K562 (cell line): ENCODE results near the gene SCN8A. TPM values are rescaled to one million over a fixed set of nuclear protein-coding genes. Genes with fewer than 3 reads are reported as not detected.

Source experiments
- ATAC-seq: fragments of 200-7000 bp; cut with Tn5 transposase; 3 replicates; pipeline ENCODE4 v1.9.1; 2020; ENCODE audit warnings: moderate library complexity
- BruUV-seq: library from RNA; stranded (reverse); fragments of 400-500 nt; replicated peaks from 2 replicates; lab custom pipeline; 2021; lab: Mats Ljungman, UMichigan
- CTCF ChIA-PET: fragments of 300-600 bp; formaldehyde crosslinking; extraction: SDS; loops from one replicate; lab custom pipeline; 2021; ENCODE audit warnings: low intra/inter-chr PET ratio; lab: Yijun Ruan, JAX
- POLR2A ChIA-PET: fragments of 300-600, 350-650 bp; sonication (Branson Sonifier 250); formaldehyde crosslinking; extraction: SDS; loops from one replicate; lab custom pipeline; 2021; ENCODE audit warnings: antibody characterized with exemption, inconsistent platforms; lab: Yijun Ruan, JAX
- DNase-seq, 4 experiments: peaks; one replicate each; pipeline versions ENCODE4 v3.0.0 to v3.0.0-alpha.2; 2011 to 2018; ENCODE audit warnings: low spot score in 3 of 4, mixed read lengths in 3 of 4; ENCODE audit errors: extremely low read depth in 1 of 4
- FAIRE-seq: peaks from 2 replicates; lab custom pipeline; 2011; peaks lifted over from hg19 to GRCh38; lab: Jason Lieb, UNC
- H2AFZ ChIP-seq: 2 replicates; pipeline ENCODE4 v1.6.0; 2011; ENCODE audit warnings: low read depth, low read length, control low read depth, inconsistent platforms
- H3K27ac ChIP-seq: fragments of 200-600 bp; 3 replicates; pipeline ENCODE4 v1.8.0; 2011; ENCODE audit warnings: low read depth, mild to moderate bottlenecking, control low read depth, inconsistent platforms, low read length, moderate library complexity, mixed read lengths; ENCODE audit errors: extremely low read depth
- H3K27me3 ChIP-seq, 2 experiments: fragments of 300-600 bp in 1 of 2; 2 replicates in 1 of 2; 3 replicates in 1 of 2; pipeline versions ENCODE4 v1.6.0 to v1.8.0; 2011; ENCODE audit warnings: inconsistent platforms in 2 of 2, low read length in 2 of 2, mild to moderate bottlenecking in 1 of 2, mixed read lengths in 1 of 2, moderate library complexity in 1 of 2; ENCODE audit not compliant: control insufficient read depth in 2 of 2, insufficient read depth in 2 of 2
- H3K36me3 ChIP-seq: fragments of 300-600 bp; 3 replicates; pipeline ENCODE4 v1.8.0; 2011; ENCODE audit warnings: mild to moderate bottlenecking, low read length, inconsistent platforms; ENCODE audit not compliant: control insufficient read depth, insufficient read depth
- H3K4me1 ChIP-seq, 2 experiments: fragments of 200-600 bp in 1 of 2; replicated peaks in 1 of 2; 2 replicates in 1 of 2; 3 replicates in 1 of 2; pipeline versions ENCODE4 v1.5.1 to v1.8.0; 2011; ENCODE audit warnings: inconsistent platforms in 2 of 2, low read length in 2 of 2, mild to moderate bottlenecking in 1 of 2, mixed read lengths in 1 of 2, moderate library complexity in 1 of 2; ENCODE audit not compliant: control insufficient read depth in 2 of 2, insufficient read depth in 2 of 2
- H3K4me2 ChIP-seq: 2 replicates; pipeline ENCODE4 v1.6.1; 2011; ENCODE audit warnings: low read length, control low read depth, inconsistent platforms, mixed read lengths; ENCODE audit not compliant: insufficient read depth
- H3K4me3 ChIP-seq: fragments of 200-600 bp; sonication (generic), shearing (Covaris generic); 2 replicates; pipeline ENCODE4 v1.5.1; 2016; ENCODE audit warnings: control low read depth, inconsistent platforms
- H3K79me2 ChIP-seq: fragments of 200-600 bp; 3 replicates; pipeline ENCODE4 v1.8.0; 2011; ENCODE audit warnings: low read length, inconsistent platforms; ENCODE audit not compliant: control insufficient read depth, insufficient read depth
- H3K9ac ChIP-seq, 2 experiments: 2 replicates each; pipeline versions ENCODE4 v1.6.0 to v1.6.1; 2011; ENCODE audit warnings: low read depth in 2 of 2, low read length in 2 of 2, control low read depth in 1 of 2, inconsistent platforms in 1 of 2, mild to moderate bottlenecking in 1 of 2, mixed read lengths in 1 of 2; ENCODE audit not compliant: insufficient read depth in 1 of 2
- H3K9me1 ChIP-seq: one replicate; pipeline ENCODE4 v1.6.0; 2011; ENCODE audit warnings: inconsistent platforms, mild to moderate bottlenecking, low read length, moderate library complexity; ENCODE audit not compliant: control insufficient read depth, insufficient read depth
- H3K9me3 ChIP-seq: replicated peaks from 2 replicates; pipeline ENCODE4 v1.5.1; 2011; ENCODE audit warnings: low read depth, low read length, inconsistent platforms; ENCODE audit not compliant: control insufficient read depth, insufficient read depth
- H4K20me1 ChIP-seq: replicated peaks from 2 replicates; pipeline ENCODE4 v1.6.1; 2011; ENCODE audit warnings: low read length, inconsistent platforms, mixed read lengths; ENCODE audit not compliant: control insufficient read depth, insufficient read depth
- ADNP ChIP-seq: fragments of 200-800 bp; sonication (Bioruptor generic); IDR thresholded peaks from 2 replicates; pipeline ENCODE4 v1.6.1; 2016; ENCODE audit warnings: missing genetic modification characterization, missing compliant biosample characterization
- BRCA1 ChIP-seq, 2 experiments: fragments of 450-650 bp in 1 of 2; sonication (generic) in 1 of 2; formaldehyde crosslinking in 1 of 2; IDR thresholded peaks; 2 replicates each; pipeline versions ENCODE4 v1.5.0 to v1.6.1; 2017 to 2020; ENCODE audit warnings: mild to moderate bottlenecking in 1 of 2, missing genetic modification reagents in 1 of 2
- CBX5 ChIP-seq: IDR thresholded peaks from 2 replicates; pipeline ENCODE4 v1.6.1; 2014; ENCODE audit warnings: low read depth, borderline replicate concordance
- CHD4 ChIP-seq: fragments of 200-600 bp; sonication (generic); IDR thresholded peaks from 3 replicates; pipeline ENCODE4 v1.6.1; 2012; ENCODE audit warnings: low read depth, mild to moderate bottlenecking, mixed read lengths, low read length, inconsistent platforms; ENCODE audit not compliant: insufficient read depth, insufficient replicate concordance, poor library complexity, severe bottlenecking
- HDAC8 ChIP-seq: fragments of 450-650 bp; IDR thresholded peaks from 2 replicates; pipeline ENCODE4 v1.6.1; 2016; ENCODE audit warnings: mild to moderate bottlenecking, missing genetic modification characterization, moderate library complexity, missing compliant biosample characterization
- KDM5B ChIP-seq: fragments of 200-600 bp; sonication (generic); IDR thresholded peaks from 2 replicates; pipeline ENCODE4 v1.6.1; 2012; ENCODE audit warnings: low read depth, mild to moderate bottlenecking, moderate library complexity, low read length, control low read depth, inconsistent platforms; ENCODE audit not compliant: insufficient replicate concordance
- MTA2 ChIP-seq: fragments of 450-650 bp; IDR thresholded peaks from 2 replicates; pipeline ENCODE4 v1.6.1; 2016; ENCODE audit warnings: low read depth
- POLR2A ChIP-seq: fragments of 450-650 bp; conservative IDR thresholded peaks from 2 replicates; pipeline ENCODE4 v1.6.1; 2016
- RB1 ChIP-seq: fragments of 450-650 bp; IDR thresholded peaks from 2 replicates; pipeline ENCODE4 v1.6.1; 2017; ENCODE audit warnings: low read depth, mild to moderate bottlenecking
- RCOR1 ChIP-seq, 2 experiments: IDR thresholded peaks; 2 replicates each; pipeline ENCODE4 v1.6.1; 2012; ENCODE audit warnings: low read depth in 2 of 2, low read length in 2 of 2, borderline replicate concordance in 1 of 2, improper control_type of control experiment in 1 of 2
- TAF1 ChIP-seq: IDR thresholded peaks from 2 replicates; pipeline ENCODE4 v1.6.1; 2011; ENCODE audit warnings: mild to moderate bottlenecking, low read length, moderate library complexity; ENCODE audit not compliant: insufficient read depth, control insufficient read depth, severe bottlenecking; ENCODE audit errors: extremely low read depth
- TEAD1 ChIP-seq, 2 experiments: fragments of 450-650 bp in 1 of 2; sonication (generic) in 1 of 2; formaldehyde crosslinking; IDR thresholded peaks; 2 replicates each; pipeline versions ENCODE4 v1.4.0 to v1.8.0; 2020 to 2022; ENCODE audit warnings: mild to moderate bottlenecking in 2 of 2, missing genetic modification reagents in 1 of 2
- TFAM ChIP-seq: fragments of 250-450 bp; sonication (Bioruptor Pico); conservative IDR thresholded peaks from 2 replicates; pipeline ENCODE4 v1.5.0; 2021; ENCODE audit warnings: mild to moderate bottlenecking, moderate library complexity
- ZNF551 ChIP-seq: fragments of 250-450 bp; sonication (Bioruptor Pico); IDR thresholded peaks from 2 replicates; pipeline ENCODE4 v1.5.0; 2021; ENCODE audit warnings: mild to moderate bottlenecking, moderate library complexity
- WGBS: fragments of 100-300 bp; shearing (Covaris generic); methylation state at CpG from one replicate; pipeline ENCODE4 v1.1.6; 2016; ENCODE audit warnings: low coverage, mixed read lengths; ENCODE audit not compliant: insufficient coverage; ENCODE audit errors: missing lambda C conversion rate; 5-methylcytosine and 5-hydroxymethylcytosine counted together
- in situ Hi-C: fragments of 300-500 bp; cut with MboI; formaldehyde crosslinking; loops from 4 replicates; pipeline ENCODE4 v1.15.0; 2018; ENCODE audit warnings: inconsistent platforms, mixed read lengths
- intact Hi-C: fragments of 100-400 bp; cut with micrococcal nuclease; formaldehyde crosslinking; loops from 2 replicates; pipeline ENCODE4 v1.14.2; 2022
- polyA plus RNA-seq, 8 experiments: library from polyadenylated mRNA; depleted of rRNA in 4 of 8; stranded (reverse) in 5 of 8; unstranded in 3 of 8; fragments of >200 nt; fragmentation: Nextera tagmentation in 2 of 8; fragmentation: Illumina TruSeq in 1 of 8; extraction: Ambion mirVana in 2 of 8; extraction: Trizol in 1 of 8; gene quantifications; 2 replicates each; pipeline versions ENCODE4 v1.2.1 to v1.2.3, GENCODE V29; 2011 to 2014; ENCODE audit warnings: inconsistent platforms in 1 of 8, missing spikeins in 1 of 8
- total RNA-seq, 7 experiments: library from RNA; depleted of rRNA in 6 of 7; stranded (reverse); fragments of >200 nt in 6 of 7; fragmentation: Illumina TruSeq in 2 of 7; extraction: Trizol in 2 of 7; gene quantifications; 2 replicates each; pipeline versions ENCODE4 v1.2.1 to v1.2.3, GENCODE V29; 2011 to 2021; ENCODE audit warnings: low replicate concordance in 1 of 7

SCN8A gene
- total and polyA plus RNA-seq, 9 of the 15 experiments (the other 6 are each of a cell fraction or from before 2014, with no cell fraction given) = 0.03 to 0.29 (median 0.15) TPM; not detected in 1

DNA sequence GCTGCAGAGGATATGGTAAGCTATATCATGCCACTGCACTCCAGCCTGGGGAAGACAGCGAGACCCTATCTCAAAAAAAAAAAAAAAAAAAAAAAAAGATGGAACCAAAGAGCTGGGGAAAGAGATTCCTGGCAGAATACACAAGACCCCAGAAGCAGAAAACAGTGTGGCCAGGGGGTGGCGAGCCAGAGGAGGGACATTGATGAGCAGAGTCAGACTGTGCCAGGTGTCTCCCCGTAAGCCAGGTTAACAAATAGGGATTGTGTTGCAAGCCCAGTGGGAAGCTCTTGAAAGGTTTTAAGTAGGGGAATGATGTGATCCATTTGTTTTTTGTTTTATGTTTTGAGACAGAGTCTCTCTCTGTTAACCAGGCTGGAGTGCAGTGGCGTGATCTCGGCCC is 201.4 kb downstream of the SCN8A start:
- Histone ChIP-seq H3K9me3 (no peaks in the 10 kb centered on the region), H3K79me2 (no peaks in the 10 kb centered on the region), H3K4me1 (no peaks in the 10 kb centered on the region), H3K36me3 (no peaks in the 10 kb centered on the region), H4K20me1 (no peaks in the 10 kb centered on the region; the same call in 1 of the 2 replicates), H2AFZ (no peak overlapping the region), H3K9me1 (no peaks in the 10 kb centered on the region), H3K27ac (no peak overlapping the region), H3K9ac (no peak overlapping the region), H3K27me3 (peaks cover 5 to 8% of the 10 kb centered on the region in 2 experiments; a peak in 3 of 5 replicates), H3K4me2 (no peak overlapping the region), H3K4me3 (no peak overlapping the region)
- ChIA-PET CTCF (no interaction called here), POLR2A (interaction anchor here (0.6 to 0.7 kb wide), 2 partner anchors 72 to 370 kb away, joined by 3 read pairs; no protein-coding TSS in a partner anchor)
- WGBS = 0% methylated on average over 4 of the region's 5 CpGs
- intact Hi-C loops (no loop called here), in situ Hi-C loops (no loop called here)
- no TSS peak for BruUV-seq
- ATAC-seq (no peak), DNase-seq (no peak), FAIRE-seq (no peak)
- TF ChIP-seq KDM5B (no peak), ZNF551 (CRISPR knock-in tag) (no peak), CBX5 (no peak), TAF1 (no peak), HDAC8 (tag) (no peak), CHD4 (no peak), RCOR1 (IDR thresholded peaks at IDR 0.05; ENCODE audit: borderline replicate concordance in 1 of 2, low read depth in 2 of 2, low read length in 2 of 2) (no peak), TEAD1 (CRISPR knock-in tag; IDR thresholded peaks at IDR 0.05) (no peak), MTA2 (no peak), TFAM (CRISPR knock-in tag) (no peak), ADNP (tag) (no peak), POLR2A (no peak), RB1 (no peak), BRCA1 (IDR thresholded peaks at IDR 0.05) (no peak), BRCA1 (CRISPR knock-in tag; IDR thresholded peaks at IDR 0.05) (no peak)
